ENCODE measurements around the gene LRP1B.
"Not testable (repeated sequence)": the region's sequence is repeated elsewhere in the genome, so short reads cannot be mapped to it uniquely, and the experiment has no call there.

The LRP1B gene

GRCh38 chr2:141869572-141869971 is 261.2 kb downstream of the LRP1B start:
- no peak for DNase-seq

GRCh38 chr2:141863964-141864363 is 266.9 kb downstream of the LRP1B start:
- DNase-seq, result no peak

- no peak for DNase-seq
Measured at GRCh38 chr2:141856215-141856919, 274.4 kb downstream of the LRP1B start.

GRCh38 chr2:141848191-141848590 is 282.6 kb downstream of the LRP1B start:
- no peak for DNase-seq

GRCh38 chr2:141844231-141844630 is 286.6 kb downstream of the LRP1B start:
- no peak for DNase-seq

GRCh38 chr2:141835103-141835502 is 295.7 kb downstream of the LRP1B start:
- no peak for DNase-seq

GRCh38 chr2:141828761-141829160 is 302.1 kb downstream of the LRP1B start:
- no peak for DNase-seq

- DNase-seq, result no peak
Measured at GRCh38 chr2:141824790-141825189, 306.0 kb downstream of the LRP1B start.

- DNase-seq, result no peak
Measured at GRCh38 chr2:141820893-141821292, 309.9 kb downstream of the LRP1B start.

- not testable (repeated sequence) for DNase-seq
Measured at GRCh38 chr2:141815320-141815719, 315.5 kb downstream of the LRP1B start.

GRCh38 chr2:141814150-141814549 is 316.7 kb downstream of the LRP1B start:
- DNase-seq, result no peak

GRCh38 chr2:141810148-141810547 is 320.7 kb downstream of the LRP1B start:
- DNase-seq, result no peak

GRCh38 chr2:141806090-141806489 is 324.7 kb downstream of the LRP1B start:
- no peak for DNase-seq

GRCh38 chr2:141805302-141805701 is 325.5 kb downstream of the LRP1B start:
- DNase-seq, result no peak

GRCh38 chr2:141796449-141796848 is 334.4 kb downstream of the LRP1B start:
- DNase-seq, result no peak

- DNase-seq, result no peak
Measured at GRCh38 chr2:141791521-141791920, 339.3 kb downstream of the LRP1B start.

GRCh38 chr2:141782574-141782973 is 348.2 kb downstream of the LRP1B start:
- DNase-seq, result no peak

- DNase-seq, result no peak
Measured at GRCh38 chr2:141778315-141778835, 352.4 kb downstream of the LRP1B start.

- no peak for DNase-seq
Measured at GRCh38 chr2:141770530-141770929, 360.3 kb downstream of the LRP1B start.

- no peak for DNase-seq
Measured at GRCh38 chr2:141767691-141768090, 363.1 kb downstream of the LRP1B start.

GRCh38 chr2:141767051-141767450 is 363.8 kb downstream of the LRP1B start:
- no peak for DNase-seq

- no peak for DNase-seq
Measured at GRCh38 chr2:141766225-141766624, 364.6 kb downstream of the LRP1B start.

GRCh38 chr2:141748616-141749015 is 382.2 kb downstream of the LRP1B start:
- no peak for DNase-seq

GRCh38 chr2:141741652-141742051 is 389.2 kb downstream of the LRP1B start:
- no peak for DNase-seq
